Heart right ventricle (tissue), 16 donors: ENCODE measurements around the gene TMEM95. TPM values are rescaled to one million over a fixed set of nuclear protein-coding genes. Genes with fewer than 3 reads are reported as not detected.

ENCODE experiments used
- ATAC-seq, 8 donors: fragments of 200-7000 bp; cut with Tn5 transposase; one replicate each; pipeline ENCODE4 v1.9.1; 2020; ENCODE audit warnings: mild to moderate bottlenecking in 8 of 8, moderate library complexity in 8 of 8, moderate number of reproducible peaks in 1 of 8
- DNase-seq, 2 donors: peaks; one replicate each; pipeline ENCODE4 v3.0.0-alpha.2; 2020
- H3K27ac ChIP-seq, 10 donors: fragments of 200-600 bp; sonication (generic) in 2 of 10; one replicate each; pipeline versions ENCODE4 v1.5.0 to v1.8.0; 2020 to 2022; ENCODE audit warnings: mild to moderate bottlenecking in 3 of 10
- H3K27me3 ChIP-seq, 7 donors: fragments of 200-600 bp; one replicate each; pipeline ENCODE4 v1.8.0; 2021 to 2022; ENCODE audit warnings: mild to moderate bottlenecking in 2 of 7
- H3K36me3 ChIP-seq, 9 donors: fragments of 200-600 bp; sonication (generic) in 1 of 9; one replicate each; pipeline versions ENCODE4 v1.5.0 to v1.8.0; 2020 to 2022; ENCODE audit warnings: mild to moderate bottlenecking in 2 of 9
- H3K4me1 ChIP-seq, 9 donors: fragments of 200-600 bp; sonication (generic) in 1 of 9; one replicate each; pipeline versions ENCODE4 v1.5.0 to v1.8.0; 2020 to 2022; ENCODE audit warnings: mild to moderate bottlenecking in 4 of 9
- H3K4me3 ChIP-seq, 10 donors: fragments of 200-600 bp; sonication (generic) in 2 of 10; one replicate each; pipeline versions ENCODE4 v1.5.0 to v1.8.0; 2020 to 2022; ENCODE audit warnings: mild to moderate bottlenecking in 7 of 10, moderate library complexity in 2 of 10
- H3K9me3 ChIP-seq, 11 donors: fragments of 200-600 bp in 10 of 11; sonication (generic) in 2 of 11; one replicate each; pipeline versions ENCODE4 v1.5.0 to v1.8.0; 2013 to 2022; ENCODE audit warnings: mild to moderate bottlenecking in 2 of 11, control low read depth in 1 of 11, moderate library complexity in 1 of 11
- CTCF ChIP-seq, 9 donors: fragments of 200-600 bp; sonication (generic) in 2 of 9; IDR thresholded peaks; one replicate each; pipeline versions ENCODE4 v1.5.0 to v1.8.0; 2021 to 2022; ENCODE audit warnings: antibody characterized with exemption in 9 of 9, mild to moderate bottlenecking in 5 of 9, moderate library complexity in 1 of 9
- WGBS, 2 donors: extraction: QIAGEN DNeasy Blood & Tissue Kit; methylation state at CpG; one replicate each; pipeline ENCODE4 v1.1.7; 2013; ENCODE audit warnings: inconsistent platforms in 1 of 2; 5-methylcytosine and 5-hydroxymethylcytosine counted together
- intact Hi-C, 10 donors: fragments of 100-400 bp; cut with DNase I; formaldehyde crosslinking; loops; one replicate each; pipeline versions ENCODE4 v1.11.1 to v1.14.2; 2022
- polyA plus RNA-seq, 2 donors: library from polyadenylated mRNA; stranded (reverse); fragments of 200-250 nt; gene quantifications; one replicate each; pipeline ENCODE4 v1.2.3, GENCODE V29; 2013
- total RNA-seq, 10 donors: library from RNA; stranded (reverse); fragmentation: NEBNext Ultra II Directional in 3 of 10; extraction: Animal tissue kit (Norgen Biotek cat#: 25700) in 3 of 10; gene quantifications; one replicate each; pipeline versions ENCODE4 v1.2.1 to v1.2.4, GENCODE V29; 2021 to 2023
- donor health status: Arrhythmogenic right ventricular cardiomyopathy.
- donor health status: ischemic (EF 13 %, LVEDD 7.1; RV severe dilation, severe dysfunction).
- donor health status: healthy with polysubstance abuse.
- donor health status: DM: no; HTN: yes; CAD: no.
- donor health status: DM: no; HTN: no; CAD: no.
- donor health status: ischemic (EF 25% LVEDD 6.9; RV normal size, moderate dysfunction).
- donor health status: ischemic (EF 25% LVEDD 5.7; RV mildly dilated, moderate dysfunction).
- donor health status: healthy.
- donor health status: DM: yes; HTN: yes; CAD: no.
- donor health status: Ischemic cardiomyopathy.
- donor health status: ischemic (EF 35%, LVEDD 5.7; RV mildly dilated, moderate dysfunction).
- donor health status: nonischemic (EF 11% LVEDD 7.7; RV severe dilation, severe dysfunction).
- donor health status: DM: yes; HTN: yes; CAD: no.
- donor health status: PGD.
- donor health status: ischemic (EF 29% LVEDD 5.4; RV normal size, mild dysfunction).
- donor health status: nonischemic (EF 23%, LVEDD 6.1; RV moderate dilation, normal function).

Gene TMEM95
- total and polyA plus RNA-seq, 12 donors = 0.39 TPM; not detected in 11

- Histone ChIP-seq H3K9me3 (no peaks in the 10 kb centered on the region), H3K4me3 (peak overlapping the region in 9 of 10 donors; percentile 77 to 98 (median 91)), H3K27me3 (no peaks in the 10 kb centered on the region), H3K4me1 (peaks cover 0 to 34% (median 22%) of the 10 kb centered on the region in 9 donors), H3K36me3 (peaks cover 0 to 49% (median 10%) of the 10 kb centered on the region in 9 donors), H3K27ac (peak overlapping the region in 8 of 10 donors; percentile 89 to 98 (median 95))
- TF ChIP-seq CTCF (IDR thresholded peaks at IDR 0.05) = no peak
- intact Hi-C loops = loop anchor here in 4 of 10 donors (5.0 kb wide), 2 partner anchors 36 to 41 kb away; partner anchors contain the start of genes KCTD11 (in 2 of the 4) and TMEM95 (in 2 of the 4)
- DNase-seq = no peak
- ATAC-seq = no peak
- whole genome bisulfite sequencing, 2 donors = 76 to 84% methylated on average over 37 to 42 of the region's 42 CpGs
Measured at GRCh38 chr17:7392696-7393612, 38.0 kb downstream of the TMEM95 start.

- intact Hi-C loops = loop anchor here in 6 of 10 donors (1.0 to 5.0 kb wide), 5 partner anchors 10 to 43 kb away; partner anchors contain the start of genes KCTD11 (in 2 of the 6), TMEM95 (in 2 of the 6) and TMEM256 (in 1 of the 6)
Measured at GRCh38 chr17:7393613-7394451, 38.9 kb downstream of the TMEM95 start.

GRCh38 chr17:7394452-7395191 lies 39.7 kb downstream of the TMEM95 start, which contains the start of gene PLSCR3:
TSS of gene PLSCR3 (minus strand) at chr17:7394525. CDS start at chr17:7394110, 415 bp downstream.
- Histone ChIP-seq H3K9me3 (no peaks in the 10 kb centered on the region), H3K4me3 (peak within 1 kb of the TSS; percentile 59 to 98 (median 90)), H3K27ac (peak within 1 kb of the TSS; percentile 88 to 98 (median 95)), H3K27me3 (no peaks in the 10 kb centered on the region), H3K4me1 (peaks cover 0 to 34% (median 22%) of the 10 kb centered on the region in 9 donors), H3K36me3 (peaks cover 0 to 32% (median 4%) of the 10 kb centered on the region in 9 donors)
- peak; percentile 89 to 91 for DNase-seq
- intact Hi-C loops = loop anchor here in 6 of 10 donors (1.0 to 5.0 kb wide), 5 partner anchors 10 to 44 kb away; partner anchors contain the start of genes KCTD11 (in 2 of the 6), TMEM95 (in 2 of the 6) and TMEM256 (in 1 of the 6)
- 1% methylated on average over 65 to 71 of the region's 71 CpGs for WGBS, 2 donors
- TF ChIP-seq CTCF (IDR thresholded peaks at IDR 0.05) = peak in 7 of 9 donors; percentile 18 to 39 (median 29)
- peak; percentile 92 to 96 (median 95) for ATAC-seq

More at GRCh38 chr17:7393613-7394451, 38.9 kb downstream of the TMEM95 start:
- peak in 1 of 9 donors; percentile 14 for TF ChIP-seq CTCF (IDR thresholded peaks at IDR 0.05)
- H3K9me3 ChIP-seq = no peaks in the 10 kb centered on the region
- peak overlapping the region; percentile 88 to 98 (median 95) for H3K27ac ChIP-seq
- H3K4me1 ChIP-seq = peaks cover 0 to 34% (median 22%) of the 10 kb centered on the region in 9 donors
- no peak for DNase-seq
- ATAC-seq = peak; percentile 6 to 50 (median 30)
- no peaks in the 10 kb centered on the region for H3K27me3 ChIP-seq
- peaks cover 0 to 40% (median 10%) of the 10 kb centered on the region in 9 donors for H3K36me3 ChIP-seq
- H3K4me3 ChIP-seq = peak overlapping the region; percentile 59 to 98 (median 90)
- 8% methylated on average over 43 to 48 of the region's 48 CpGs for WGBS, 2 donors
